Ishikawa (cell line): ENCODE results near the gene SGPP1.

Experiments
- CEBPB ChIP-seq: IDR thresholded peaks from 2 replicates; pipeline ENCODE4 v1.6.1; 2012
- CREB1 ChIP-seq: IDR thresholded peaks from 2 replicates; pipeline ENCODE4 v1.6.1; 2012; ENCODE audit warnings: low read depth
- EP300 ChIP-seq: IDR thresholded peaks from 2 replicates; pipeline ENCODE4 v1.6.1; 2012; ENCODE audit warnings: borderline replicate concordance
- FOXM1 ChIP-seq: IDR thresholded peaks from 2 replicates; pipeline ENCODE4 v1.6.1; 2012; ENCODE audit warnings: low read depth, borderline replicate concordance
- MAX ChIP-seq: IDR thresholded peaks from 2 replicates; pipeline ENCODE4 v1.6.1; 2012
- REST ChIP-seq: IDR thresholded peaks from 2 replicates; pipeline ENCODE4 v1.6.1; 2012; ENCODE audit warnings: low read depth, mild to moderate bottlenecking
- TAF1 ChIP-seq: IDR thresholded peaks from 2 replicates; pipeline ENCODE4 v1.6.1; 2012; ENCODE audit warnings: low read depth, mild to moderate bottlenecking
- USF1 ChIP-seq: IDR thresholded peaks from 2 replicates; pipeline ENCODE4 v1.6.1; 2012

GRCh38 chr14:63726499-63726898, 1.4 kb downstream of the SGPP1 start:
- TF ChIP-seq FOXM1 (no peak), USF1 (no peak), CREB1 (no peak), MAX (no peak), CEBPB (no peak), TAF1 (no peak), REST (no peak), EP300 (no peak)
